HFFc6 (cell line): ENCODE results near the gene ABCB8. TPM values are rescaled to one million over a fixed set of nuclear protein-coding genes. Genes with fewer than 3 reads are reported as not detected.

ENCODE experiments used
- DNase-seq: peaks from one replicate; pipeline ENCODE4 v3.0.0-alpha.2; 2018
- H3K27ac Mint-ChIP-seq: 2 replicates; pipeline ENCODE4 v1.8.0; 2020; ENCODE audit warnings: mild to moderate bottlenecking, mixed read lengths
- H3K27me3 Mint-ChIP-seq: 2 replicates; pipeline ENCODE4 v1.8.0; 2021; ENCODE audit warnings: mild to moderate bottlenecking, moderate library complexity, mixed read lengths; ENCODE audit not compliant: insufficient read depth
- H3K36me3 Mint-ChIP-seq: 2 replicates; pipeline ENCODE4 v1.8.0; 2021; ENCODE audit warnings: low read depth, mixed read lengths
- H3K4me1 Mint-ChIP-seq: 2 replicates; pipeline ENCODE4 v1.8.0; 2020; ENCODE audit warnings: low read depth, mixed read lengths
- H3K4me3 Mint-ChIP-seq: 2 replicates; pipeline ENCODE4 v1.8.0; 2020; ENCODE audit warnings: mild to moderate bottlenecking, moderate library complexity, mixed read lengths
- H3K9me3 Mint-ChIP-seq: 2 replicates; pipeline ENCODE4 v1.8.0; 2020; ENCODE audit warnings: mild to moderate bottlenecking, mixed read lengths
- CTCF ChIP-seq: fragments of 200-600 bp; sonication (generic); IDR thresholded peaks from 2 replicates; pipeline ENCODE4 v1.5.0; 2021; ENCODE audit warnings: antibody characterized with exemption, mild to moderate bottlenecking
- total RNA-seq, 6 experiments: library from RNA; stranded (reverse); fragmentation: NEBNext Ultra II Directional; extraction: Animal tissue kit (Norgen Biotek cat#: 25700); gene quantifications; 2 replicates in 1 of 6; 3 replicates in 5 of 6; pipeline ENCODE4 v1.2.3, GENCODE V29; 2021

Gene ABCB8
- total RNA-seq, 6 experiments from 2014 or later = 31.9 to 36.3 (median 33.2) TPM

GRCh38 chr7:150983893-150984368 lies 44.3 kb upstream of the ABCB8 start:
- peaks cover 36% of the 10 kb centered on the region for H3K27me3 Mint-ChIP-seq
- H3K4me1 Mint-ChIP-seq = peaks cover 7% of the 10 kb centered on the region; the same call in 1 of the 2 replicates
- no peak for TF ChIP-seq CTCF
- peak; percentile 11 for DNase-seq
- no peak overlapping the region for H3K27ac Mint-ChIP-seq
- no peaks in the 10 kb centered on the region for H3K36me3 Mint-ChIP-seq
- H3K4me3 Mint-ChIP-seq = no peak overlapping the region
- H3K9me3 Mint-ChIP-seq = no peaks in the 10 kb centered on the region

GRCh38 chr7:150986099-150986512 lies 42.1 kb upstream of the ABCB8 start:
- Mint-ChIP-seq H3K27me3 (peaks cover 33% of the 10 kb centered on the region), H3K4me1 (peaks cover 7% of the 10 kb centered on the region; the same call in 1 of the 2 replicates), H3K27ac (no peak overlapping the region), H3K4me3 (no peak overlapping the region), H3K9me3 (peaks cover 18% of the 10 kb centered on the region), H3K36me3 (peaks cover 14% of the 10 kb centered on the region)
- TF ChIP-seq CTCF = peak; percentile 81
- peak; percentile 41 for DNase-seq

GRCh38 chr7:150986556-150986955 lies 41.7 kb upstream of the ABCB8 start:
- H3K4me1 Mint-ChIP-seq = peaks cover 7% of the 10 kb centered on the region; the same call in 1 of the 2 replicates
- peaks cover 23% of the 10 kb centered on the region for H3K9me3 Mint-ChIP-seq
- TF ChIP-seq CTCF = no peak
- DNase-seq = no peak
- no peak overlapping the region for H3K4me3 Mint-ChIP-seq
- peaks cover 28% of the 10 kb centered on the region for H3K27me3 Mint-ChIP-seq
- H3K27ac Mint-ChIP-seq = no peak overlapping the region
- H3K36me3 Mint-ChIP-seq = peaks cover 18% of the 10 kb centered on the region

GRCh38 chr7:150988230-150989226 lies 39.7 kb upstream of the ABCB8 start:
- Mint-ChIP-seq H3K36me3 (peaks cover 18% of the 10 kb centered on the region), H3K4me3 (no peak overlapping the region), H3K27me3 (peaks cover 22% of the 10 kb centered on the region), H3K27ac (no peak overlapping the region), H3K4me1 (peaks cover 7% of the 10 kb centered on the region; the same call in 1 of the 2 replicates), H3K9me3 (peaks cover 23% of the 10 kb centered on the region)
- TF ChIP-seq CTCF = peak; percentile 83
- no peak for DNase-seq

- H3K27ac Mint-ChIP-seq = no peak overlapping the region
- peaks cover 7% of the 10 kb centered on the region; the same call in 1 of the 2 replicates for H3K4me1 Mint-ChIP-seq
- peaks cover 23% of the 10 kb centered on the region for H3K9me3 Mint-ChIP-seq
- TF ChIP-seq CTCF = no peak
- peaks cover 18% of the 10 kb centered on the region for H3K36me3 Mint-ChIP-seq
- peaks cover 22% of the 10 kb centered on the region for H3K27me3 Mint-ChIP-seq
- DNase-seq = no peak
- H3K4me3 Mint-ChIP-seq = no peak overlapping the region
Observed at GRCh38 chr7:150989456-150989855, 38.8 kb upstream of the ABCB8 start.
